HK-2 (cell line): ENCODE measurements around the gene CYTH4.

ENCODE experiments used
- DNase-seq: peaks from one replicate; pipeline ENCODE4 v3.0.0-alpha.2; 2018; ENCODE audit not compliant: unreplicated experiment

CYTH4 gene

GRCh38 chr22:37290737-37291136 lies 8.4 kb downstream of the CYTH4 start:
- DNase-seq, result no peak

- no peak for DNase-seq
These were observed 9.4 kb downstream of the CYTH4 start for GRCh38 chr22:37291559-37292298.

GRCh38 chr22:37292641-37293040 lies 10.3 kb downstream of the CYTH4 start:
- DNase-seq, result no peak

GRCh38 chr22:37293172-37293571 lies 10.9 kb downstream of the CYTH4 start:
- no peak for DNase-seq

- DNase-seq, result no peak
These were observed 12.4 kb downstream of the CYTH4 start for GRCh38 chr22:37294747-37295146.

GRCh38 chr22:37295213-37295886 lies 13.0 kb downstream of the CYTH4 start:
- no peak for DNase-seq

GRCh38 chr22:37295946-37296345 lies 13.6 kb downstream of the CYTH4 start:
- DNase-seq, result no peak

GRCh38 chr22:37298748-37299495 lies 16.6 kb downstream of the CYTH4 start:
- no peak for DNase-seq

GRCh38 chr22:37299969-37300509 lies 17.7 kb downstream of the CYTH4 start:
- DNase-seq, result no peak

- no peak for DNase-seq
These were observed 18.3 kb downstream of the CYTH4 start for GRCh38 chr22:37300551-37301017.

- DNase-seq, result no peak
These were observed 19.0 kb downstream of the CYTH4 start for GRCh38 chr22:37301144-37301830.

GRCh38 chr22:37302674-37303555 lies 20.6 kb downstream of the CYTH4 start:
- DNase-seq, result no peak

GRCh38 chr22:37303821-37304274 lies 21.5 kb downstream of the CYTH4 start:
- DNase-seq, result peak; percentile 73

- DNase-seq, result no peak
These were observed 22.5 kb downstream of the CYTH4 start for GRCh38 chr22:37304595-37305343.

- DNase-seq, result no peak
These were observed 23.6 kb downstream of the CYTH4 start for GRCh38 chr22:37305887-37306286.

GRCh38 chr22:37306494-37306829 lies 24.2 kb downstream of the CYTH4 start:
- DNase-seq, result no peak

GRCh38 chr22:37308385-37309200 lies 26.3 kb downstream of the CYTH4 start:
- DNase-seq, result no peak

- DNase-seq, result peak; percentile 23
These were observed 27.1 kb downstream of the CYTH4 start for GRCh38 chr22:37309211-37310074.
